K562 (cell line): ENCODE results near the gene EXOC2. TPM values are rescaled to one million over a fixed set of nuclear protein-coding genes. Genes with fewer than 3 reads are reported as not detected.
A peak's percentile ranks its signal among the peaks of the same experiment; 100 is the strongest.

Source experiments
- ATAC-seq: fragments of 200-7000 bp; cut with Tn5 transposase; 3 replicates; pipeline ENCODE4 v1.9.1; 2020; ENCODE audit warnings: moderate library complexity
- BruUV-seq: library from RNA; stranded (reverse); fragments of 400-500 nt; replicated peaks from 2 replicates; lab custom pipeline; 2021; lab: Mats Ljungman, UMichigan
- CTCF ChIA-PET: fragments of 300-600 bp; formaldehyde crosslinking; extraction: SDS; loops from one replicate; lab custom pipeline; 2021; ENCODE audit warnings: low intra/inter-chr PET ratio; lab: Yijun Ruan, JAX
- POLR2A ChIA-PET: fragments of 300-600, 350-650 bp; sonication (Branson Sonifier 250); formaldehyde crosslinking; extraction: SDS; loops from one replicate; lab custom pipeline; 2021; ENCODE audit warnings: antibody characterized with exemption, inconsistent platforms; lab: Yijun Ruan, JAX
- DNase-seq, 4 experiments: peaks; one replicate each; pipeline versions ENCODE4 v3.0.0 to v3.0.0-alpha.2; 2011 to 2018; ENCODE audit warnings: low spot score in 3 of 4, mixed read lengths in 3 of 4; ENCODE audit errors: extremely low read depth in 1 of 4
- FAIRE-seq: peaks from 2 replicates; lab custom pipeline; 2011; peaks lifted over from hg19 to GRCh38; lab: Jason Lieb, UNC
- H2AFZ ChIP-seq: 2 replicates; pipeline ENCODE4 v1.6.0; 2011; ENCODE audit warnings: low read depth, low read length, control low read depth, inconsistent platforms
- H3K27ac ChIP-seq: fragments of 200-600 bp; 3 replicates; pipeline ENCODE4 v1.8.0; 2011; ENCODE audit warnings: low read depth, mild to moderate bottlenecking, control low read depth, inconsistent platforms, low read length, moderate library complexity, mixed read lengths; ENCODE audit errors: extremely low read depth
- H3K27me3 ChIP-seq, 2 experiments: fragments of 300-600 bp in 1 of 2; 2 replicates in 1 of 2; 3 replicates in 1 of 2; pipeline versions ENCODE4 v1.6.0 to v1.8.0; 2011; ENCODE audit warnings: inconsistent platforms in 2 of 2, low read length in 2 of 2, mild to moderate bottlenecking in 1 of 2, mixed read lengths in 1 of 2, moderate library complexity in 1 of 2; ENCODE audit not compliant: control insufficient read depth in 2 of 2, insufficient read depth in 2 of 2
- H3K36me3 ChIP-seq: fragments of 300-600 bp; 3 replicates; pipeline ENCODE4 v1.8.0; 2011; ENCODE audit warnings: mild to moderate bottlenecking, low read length, inconsistent platforms; ENCODE audit not compliant: control insufficient read depth, insufficient read depth
- H3K4me1 ChIP-seq, 2 experiments: fragments of 200-600 bp in 1 of 2; replicated peaks in 1 of 2; 2 replicates in 1 of 2; 3 replicates in 1 of 2; pipeline versions ENCODE4 v1.5.1 to v1.8.0; 2011; ENCODE audit warnings: inconsistent platforms in 2 of 2, low read length in 2 of 2, mild to moderate bottlenecking in 1 of 2, mixed read lengths in 1 of 2, moderate library complexity in 1 of 2; ENCODE audit not compliant: control insufficient read depth in 2 of 2, insufficient read depth in 2 of 2
- H3K4me2 ChIP-seq: 2 replicates; pipeline ENCODE4 v1.6.1; 2011; ENCODE audit warnings: low read length, control low read depth, inconsistent platforms, mixed read lengths; ENCODE audit not compliant: insufficient read depth
- H3K4me3 ChIP-seq: fragments of 200-600 bp; sonication (generic), shearing (Covaris generic); 2 replicates; pipeline ENCODE4 v1.5.1; 2016; ENCODE audit warnings: control low read depth, inconsistent platforms
- H3K79me2 ChIP-seq: fragments of 200-600 bp; 3 replicates; pipeline ENCODE4 v1.8.0; 2011; ENCODE audit warnings: low read length, inconsistent platforms; ENCODE audit not compliant: control insufficient read depth, insufficient read depth
- H3K9ac ChIP-seq, 2 experiments: 2 replicates each; pipeline versions ENCODE4 v1.6.0 to v1.6.1; 2011; ENCODE audit warnings: low read depth in 2 of 2, low read length in 2 of 2, control low read depth in 1 of 2, inconsistent platforms in 1 of 2, mild to moderate bottlenecking in 1 of 2, mixed read lengths in 1 of 2; ENCODE audit not compliant: insufficient read depth in 1 of 2
- H3K9me1 ChIP-seq: one replicate; pipeline ENCODE4 v1.6.0; 2011; ENCODE audit warnings: inconsistent platforms, mild to moderate bottlenecking, low read length, moderate library complexity; ENCODE audit not compliant: control insufficient read depth, insufficient read depth
- H3K9me3 ChIP-seq: replicated peaks from 2 replicates; pipeline ENCODE4 v1.5.1; 2011; ENCODE audit warnings: low read depth, low read length, inconsistent platforms; ENCODE audit not compliant: control insufficient read depth, insufficient read depth
- H4K20me1 ChIP-seq: replicated peaks from 2 replicates; pipeline ENCODE4 v1.6.1; 2011; ENCODE audit warnings: low read length, inconsistent platforms, mixed read lengths; ENCODE audit not compliant: control insufficient read depth, insufficient read depth
- CHD1 ChIP-seq: fragments of 200-600 bp; sonication (generic); IDR thresholded peaks from one replicate; pipeline ENCODE4 v1.6.1; 2012; ENCODE audit warnings: mild to moderate bottlenecking, moderate library complexity, low read length, inconsistent platforms
- HINFP ChIP-seq: fragments of 450-650 bp; conservative IDR thresholded peaks from 2 replicates; pipeline ENCODE4 v1.6.1; 2016; ENCODE audit warnings: missing genetic modification characterization, low read depth, mild to moderate bottlenecking, control low read depth, missing compliant biosample characterization
- KLF13 ChIP-seq: fragments of 450-650 bp; IDR thresholded peaks from 2 replicates; pipeline ENCODE4 v1.6.1; 2016; ENCODE audit warnings: missing genetic modification characterization, low read depth, mild to moderate bottlenecking, missing compliant biosample characterization, moderate library complexity, borderline replicate concordance
- NR1H2 ChIP-seq: sonication (generic); formaldehyde crosslinking; IDR thresholded peaks from 2 replicates; pipeline ENCODE4 v1.4.0; 2020; ENCODE audit warnings: mild to moderate bottlenecking, missing genetic modification reagents
- NUFIP1 ChIP-seq: fragments of 450-650 bp; IDR thresholded peaks from 2 replicates; pipeline ENCODE4 v1.6.1; 2018; ENCODE audit not compliant: partially characterized antibody
- SIX5 ChIP-seq, 2 experiments: IDR thresholded peaks; 2 replicates each; pipeline ENCODE4 v1.6.1; 2011; ENCODE audit warnings: low read length in 2 of 2, borderline replicate concordance in 1 of 2, low read depth in 1 of 2, mild to moderate bottlenecking in 1 of 2, moderate library complexity in 1 of 2; ENCODE audit not compliant: insufficient read depth in 1 of 2
- SMARCA5 ChIP-seq: fragments of 450-650 bp; IDR thresholded peaks from 2 replicates; pipeline ENCODE4 v1.6.1; 2016
- SMC3 ChIP-seq: conservative IDR thresholded peaks from 2 replicates; pipeline ENCODE4 v1.6.1; 2011; ENCODE audit warnings: low read depth, low read length, improper control_type of control experiment; ENCODE audit not compliant: insufficient read depth
- SP1 ChIP-seq: sonication (generic); formaldehyde crosslinking; IDR thresholded peaks from 2 replicates; pipeline ENCODE4 v1.8.1; 2022; ENCODE audit warnings: mild to moderate bottlenecking, missing genetic modification reagents
- TEAD4 ChIP-seq, 2 experiments: sonication (generic) in 1 of 2; formaldehyde crosslinking in 1 of 2; IDR thresholded peaks; 2 replicates each; pipeline versions ENCODE4 v1.6.1 to v1.8.0; 2012 to 2022; ENCODE audit warnings: borderline replicate concordance in 1 of 2, inconsistent platforms in 1 of 2, low read length in 1 of 2, mild to moderate bottlenecking in 1 of 2, missing genetic modification reagents in 1 of 2
- ZBTB34 ChIP-seq: fragments of 250-450 bp; sonication (Bioruptor Pico); IDR thresholded peaks from 2 replicates; pipeline ENCODE4 v1.8.0; 2021; ENCODE audit warnings: mild to moderate bottlenecking, moderate library complexity
- ZHX1 ChIP-seq: fragments of 150-350 bp; conservative IDR thresholded peaks from 2 replicates; pipeline ENCODE4 v1.6.1; 2014; ENCODE audit warnings: low read length
- ZNF282 ChIP-seq: sonication (generic); formaldehyde crosslinking; IDR thresholded peaks from 2 replicates; pipeline ENCODE4 v1.8.1; 2023; ENCODE audit warnings: missing genetic modification reagents
- ZNF311 ChIP-seq: fragments of 250-450 bp; sonication (Bioruptor Pico); IDR thresholded peaks from 2 replicates; pipeline ENCODE4 v1.4.0; 2020; ENCODE audit warnings: mild to moderate bottlenecking, moderate library complexity
- ZNF57 ChIP-seq: fragments of 450-650 bp; formaldehyde crosslinking; IDR thresholded peaks from 2 replicates; pipeline ENCODE4 v1.4.0; 2020; ENCODE audit warnings: mild to moderate bottlenecking, moderate library complexity
- WGBS: fragments of 100-300 bp; shearing (Covaris generic); methylation state at CpG from one replicate; pipeline ENCODE4 v1.1.6; 2016; ENCODE audit warnings: low coverage, mixed read lengths; ENCODE audit not compliant: insufficient coverage; ENCODE audit errors: missing lambda C conversion rate; 5-methylcytosine and 5-hydroxymethylcytosine counted together
- in situ Hi-C: fragments of 300-500 bp; cut with MboI; formaldehyde crosslinking; loops from 4 replicates; pipeline ENCODE4 v1.15.0; 2018; ENCODE audit warnings: inconsistent platforms, mixed read lengths
- intact Hi-C: fragments of 100-400 bp; cut with micrococcal nuclease; formaldehyde crosslinking; loops from 2 replicates; pipeline ENCODE4 v1.14.2; 2022
- polyA plus RNA-seq, 8 experiments: library from polyadenylated mRNA; depleted of rRNA in 4 of 8; stranded (reverse) in 5 of 8; unstranded in 3 of 8; fragments of >200 nt; fragmentation: Nextera tagmentation in 2 of 8; fragmentation: Illumina TruSeq in 1 of 8; extraction: Ambion mirVana in 2 of 8; extraction: Trizol in 1 of 8; gene quantifications; 2 replicates each; pipeline versions ENCODE4 v1.2.1 to v1.2.3, GENCODE V29; 2011 to 2014; ENCODE audit warnings: inconsistent platforms in 1 of 8, missing spikeins in 1 of 8
- total RNA-seq, 7 experiments: library from RNA; depleted of rRNA in 6 of 7; stranded (reverse); fragments of >200 nt in 6 of 7; fragmentation: Illumina TruSeq in 2 of 7; extraction: Trizol in 2 of 7; gene quantifications; 2 replicates each; pipeline versions ENCODE4 v1.2.1 to v1.2.3, GENCODE V29; 2011 to 2021; ENCODE audit warnings: low replicate concordance in 1 of 7

Gene EXOC2
- total and polyA plus RNA-seq, 9 of the 15 experiments (the other 6 are each of a cell fraction or from before 2014, with no cell fraction given): 12.2 to 30.2 (median 24.2) TPM

- CTCF ChIA-PET: no interaction called here
- H2AFZ ChIP-seq: no peak overlapping the region
- in situ Hi-C loops: no loop called here
- BruUV-seq: no TSS peak
- 0 out of 4 replicates have a peak overlapping the region, but pooled peaks of 1 of the 2 experiments have one; percentile 36 for H3K9ac ChIP-seq
- WGBS: 59% methylated on average over 22 of the region's 22 CpGs
- TF ChIP-seq CHD1 (no peak), TEAD4 (IDR thresholded peaks at IDR 0.05; ENCODE audit: low read length) (no peak), TEAD4 (CRISPR knock-in tag; IDR thresholded peaks at IDR 0.05; ENCODE audit: borderline replicate concordance) (no peak), NR1H2 (CRISPR knock-in tag) (no peak), SP1 (CRISPR knock-in tag) (no peak), KLF13 (tag) (no peak), SMC3 (no peak), ZNF311 (CRISPR knock-in tag) (no peak), ZNF282 (CRISPR knock-in tag) (no peak), ZBTB34 (no peak), ZHX1 (no peak), SMARCA5 (no peak), NUFIP1 (no peak), SIX5 (IDR thresholded peaks at IDR 0.05; ENCODE audit: borderline replicate concordance in 1 of 2, insufficient read depth in 1 of 2, low read depth in 1 of 2, low read length in 2 of 2) (no peak), HINFP (tag) (no peak), ZNF57 (no peak)
- TF ChIP-seq, all 486 proteins: peak for 0
- intact Hi-C loops: no loop called here
- DNase-seq: no peak
- Histone ChIP-seq H3K4me1 (peaks cover 0 to 8% of the 10 kb centered on the region in 2 experiments; a peak in 1 of 5 replicates), H3K36me3 (no peaks in the 10 kb centered on the region; the same call in 2 of the 3 replicates), H3K4me2 (no peak overlapping the region), H3K9me3 (no peaks in the 10 kb centered on the region), H3K27me3 (no peaks in the 10 kb centered on the region), H3K79me2 (no peaks in the 10 kb centered on the region), H3K4me3 (no peak overlapping the region), H3K27ac (no peak overlapping the region), H4K20me1 (no peaks in the 10 kb centered on the region), H3K9me1 (no peaks in the 10 kb centered on the region)
- FAIRE-seq: no peak
- POLR2A ChIA-PET: no interaction called here
- ATAC-seq: no peak
Observed at GRCh38 chr6:501891-502601, 190.9 kb downstream of the EXOC2 start.
